Choroid plexus epithelial cell (primary cell): ENCODE data around the gene RGS4.

Experiments
- DNase-seq: peaks from one replicate; pipeline ENCODE4 v3.0.0-alpha.2; 2010; ENCODE audit warnings: low read depth
- H3K4me3 ChIP-seq: 2 replicates; pipeline ENCODE4 v1.5.1; 2011; ENCODE audit warnings: low read depth, mild to moderate bottlenecking, control low read depth, low read length, moderate library complexity
- TF ChIP-seq, protein P1 (sequence below): conservative IDR thresholded peaks from 2 replicates; pipeline ENCODE4 v1.5.1; 2011; ENCODE audit warnings: low read depth, mild to moderate bottlenecking, control low read depth, inconsistent platforms, low read length, moderate library complexity

Gene RGS4

DNA sequence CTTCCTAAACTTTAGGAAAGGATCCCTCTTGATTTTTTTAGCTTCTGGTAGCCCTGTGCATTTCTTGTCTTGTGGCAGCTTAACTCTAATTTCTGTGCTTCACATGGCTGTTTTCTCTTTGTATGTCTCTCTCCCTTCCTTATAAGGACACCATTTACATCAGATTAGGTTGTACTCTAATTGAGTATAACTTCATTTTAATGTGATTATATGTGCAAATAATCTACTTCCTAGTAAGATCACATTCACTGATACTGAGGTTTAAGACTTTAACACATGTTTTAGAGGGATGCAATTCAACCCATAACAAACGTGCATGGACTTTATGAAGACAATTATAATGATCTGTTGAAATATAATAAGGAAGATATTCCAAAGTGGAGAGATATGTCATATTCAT lies 46.7 kb downstream of the RGS4 start:
- TF ChIP-seq, protein P1, sequence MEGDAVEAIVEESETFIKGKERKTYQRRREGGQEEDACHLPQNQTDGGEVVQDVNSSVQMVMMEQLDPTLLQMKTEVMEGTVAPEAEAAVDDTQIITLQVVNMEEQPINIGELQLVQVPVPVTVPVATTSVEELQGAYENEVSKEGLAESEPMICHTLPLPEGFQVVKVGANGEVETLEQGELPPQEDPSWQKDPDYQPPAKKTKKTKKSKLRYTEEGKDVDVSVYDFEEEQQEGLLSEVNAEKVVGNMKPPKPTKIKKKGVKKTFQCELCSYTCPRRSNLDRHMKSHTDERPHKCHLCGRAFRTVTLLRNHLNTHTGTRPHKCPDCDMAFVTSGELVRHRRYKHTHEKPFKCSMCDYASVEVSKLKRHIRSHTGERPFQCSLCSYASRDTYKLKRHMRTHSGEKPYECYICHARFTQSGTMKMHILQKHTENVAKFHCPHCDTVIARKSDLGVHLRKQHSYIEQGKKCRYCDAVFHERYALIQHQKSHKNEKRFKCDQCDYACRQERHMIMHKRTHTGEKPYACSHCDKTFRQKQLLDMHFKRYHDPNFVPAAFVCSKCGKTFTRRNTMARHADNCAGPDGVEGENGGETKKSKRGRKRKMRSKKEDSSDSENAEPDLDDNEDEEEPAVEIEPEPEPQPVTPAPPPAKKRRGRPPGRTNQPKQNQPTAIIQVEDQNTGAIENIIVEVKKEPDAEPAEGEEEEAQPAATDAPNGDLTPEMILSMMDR, result no peak
- no peak for DNase-seq
- no peak overlapping the region for H3K4me3 ChIP-seq

DNA sequence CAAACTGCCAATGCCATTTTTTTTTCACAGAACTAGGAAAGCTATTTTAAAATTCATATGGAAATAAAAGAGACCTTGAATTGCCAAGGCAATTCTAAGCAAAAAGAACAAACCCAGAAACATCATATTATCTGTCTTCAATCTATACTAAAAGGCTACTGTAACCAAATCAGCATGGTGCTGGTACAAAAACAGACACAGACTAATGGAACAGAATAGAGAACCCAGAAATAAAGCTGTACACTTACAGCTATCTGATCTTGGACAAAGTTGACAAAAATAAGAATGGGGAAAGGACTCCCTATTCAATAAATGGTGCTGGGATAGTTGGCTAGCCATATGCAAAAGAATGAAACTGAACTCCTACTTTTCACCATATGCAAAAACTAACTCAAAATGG lies 50.5 kb downstream of the RGS4 start:
- no peak overlapping the region for H3K4me3 ChIP-seq
- no peak for DNase-seq
- TF ChIP-seq, protein P1, result no peak

DNA sequence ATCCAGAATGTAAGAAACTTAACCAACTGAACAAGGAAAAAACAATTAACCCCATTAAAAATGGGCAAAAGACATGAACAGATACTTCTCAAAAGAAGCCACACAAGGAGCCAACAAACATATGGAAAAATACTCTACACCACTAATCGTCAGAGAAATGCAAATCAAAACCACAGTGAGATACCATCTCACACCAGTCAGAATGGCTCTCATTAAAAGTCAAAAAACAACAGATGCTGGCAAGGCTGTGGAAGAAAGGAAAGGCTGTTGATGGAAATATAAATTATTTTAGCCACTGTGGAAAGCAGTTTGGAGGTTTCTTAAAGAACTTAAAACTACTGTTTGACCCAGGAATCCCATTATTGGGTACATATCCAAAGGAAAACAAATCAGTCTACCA lies 51.2 kb downstream of the RGS4 start:
- H3K4me3 ChIP-seq, result no peak overlapping the region
- TF ChIP-seq, protein P1, result no peak
- DNase-seq, result no peak

DNA sequence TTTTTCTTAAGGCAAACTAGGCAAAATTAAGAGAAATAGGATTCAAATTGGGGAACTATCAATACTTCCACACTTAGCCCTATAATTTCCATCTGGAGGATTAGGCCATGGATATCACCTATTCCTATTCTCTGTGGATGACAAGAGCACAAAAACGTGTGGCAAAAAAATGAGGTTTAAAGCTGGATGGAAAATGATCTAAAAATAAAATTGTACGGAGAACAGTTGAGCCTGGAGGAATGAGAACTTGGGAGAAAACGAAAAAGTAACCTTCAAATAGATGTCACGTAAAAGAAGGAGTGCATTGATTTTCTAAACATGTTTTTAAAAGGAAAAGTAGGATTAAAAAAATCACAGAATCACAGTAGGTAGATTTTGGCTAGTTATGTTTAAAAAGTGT lies 55.7 kb downstream of the RGS4 start:
- DNase-seq, result no peak
- TF ChIP-seq, protein P1, result no peak
- no peak overlapping the region for H3K4me3 ChIP-seq
